ENCODE results near the gene CAPN2. TPM values are rescaled to one million over a fixed set of nuclear protein-coding genes. Genes with fewer than 3 reads are reported as not detected.
A peak's percentile ranks its signal among the peaks of the same experiment; 100 is the strongest.

The CAPN2 gene
- total RNA-seq, 1 experiment from 2014 or later, result 513 TPM

DNA sequence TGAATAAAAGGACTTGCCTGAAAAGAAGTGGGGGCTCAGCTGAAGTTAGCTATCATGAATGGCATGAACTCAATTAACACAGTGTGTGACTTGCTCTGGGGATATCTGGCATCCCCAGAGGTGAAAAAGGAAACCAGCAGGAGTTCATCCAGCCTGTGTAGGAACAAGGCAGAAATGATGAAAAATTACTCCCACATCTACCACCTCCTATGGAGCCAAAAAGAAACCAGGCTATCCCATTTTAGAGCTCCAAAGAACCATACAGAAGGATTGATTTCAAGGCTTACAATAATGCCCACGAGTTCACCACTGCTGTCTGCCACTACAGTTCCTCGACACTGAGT, 108.1 kb downstream of the CAPN2 start:
- POLR2A ChIA-PET, result interaction anchor here (0.6 to 14.0 kb wide), 4 partner anchors 10 to 23 kb away, joined by 3 to 176 read pairs (median 5); partner anchors contain the start of gene TP53BP2
- CTCF ChIA-PET, result interaction anchor here (0.5 to 2.8 kb wide), 9 partner anchors 8 to 771 kb away, joined by 3 to 10 read pairs (median 5); partner anchors contain the start of gene TP53BP2
- no peak overlapping the region for H3K4me3 Mint-ChIP-seq (ENCODE audit: unreplicated experiment)
- intact Hi-C loops (cut with micrococcal nuclease), result no loop called here
- H3K4me1 Mint-ChIP-seq (ENCODE audit: insufficient read depth, unreplicated experiment), result peaks cover 32% of the 10 kb centered on the region
- peaks cover 23% of the 10 kb centered on the region for H3K36me3 Mint-ChIP-seq (ENCODE audit: insufficient read depth, unreplicated experiment)
- no peak for DNase-seq (ENCODE audit: unreplicated experiment)
- no TSS peak for BruUV-seq (replicated peaks)
- no peaks in the 10 kb centered on the region for H3K9me3 Mint-ChIP-seq (ENCODE audit: unreplicated experiment)
- TF ChIP-seq, protein P1, sequence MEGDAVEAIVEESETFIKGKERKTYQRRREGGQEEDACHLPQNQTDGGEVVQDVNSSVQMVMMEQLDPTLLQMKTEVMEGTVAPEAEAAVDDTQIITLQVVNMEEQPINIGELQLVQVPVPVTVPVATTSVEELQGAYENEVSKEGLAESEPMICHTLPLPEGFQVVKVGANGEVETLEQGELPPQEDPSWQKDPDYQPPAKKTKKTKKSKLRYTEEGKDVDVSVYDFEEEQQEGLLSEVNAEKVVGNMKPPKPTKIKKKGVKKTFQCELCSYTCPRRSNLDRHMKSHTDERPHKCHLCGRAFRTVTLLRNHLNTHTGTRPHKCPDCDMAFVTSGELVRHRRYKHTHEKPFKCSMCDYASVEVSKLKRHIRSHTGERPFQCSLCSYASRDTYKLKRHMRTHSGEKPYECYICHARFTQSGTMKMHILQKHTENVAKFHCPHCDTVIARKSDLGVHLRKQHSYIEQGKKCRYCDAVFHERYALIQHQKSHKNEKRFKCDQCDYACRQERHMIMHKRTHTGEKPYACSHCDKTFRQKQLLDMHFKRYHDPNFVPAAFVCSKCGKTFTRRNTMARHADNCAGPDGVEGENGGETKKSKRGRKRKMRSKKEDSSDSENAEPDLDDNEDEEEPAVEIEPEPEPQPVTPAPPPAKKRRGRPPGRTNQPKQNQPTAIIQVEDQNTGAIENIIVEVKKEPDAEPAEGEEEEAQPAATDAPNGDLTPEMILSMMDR (IDR thresholded peaks at IDR 0.05; ENCODE audit: unreplicated experiment), result no peak
- peak overlapping the region; percentile 39 for H3K27ac Mint-ChIP-seq (ENCODE audit: low read depth, unreplicated experiment)
- H3K27me3 Mint-ChIP-seq (ENCODE audit: insufficient read depth, unreplicated experiment), result no peaks in the 10 kb centered on the region

DNA sequence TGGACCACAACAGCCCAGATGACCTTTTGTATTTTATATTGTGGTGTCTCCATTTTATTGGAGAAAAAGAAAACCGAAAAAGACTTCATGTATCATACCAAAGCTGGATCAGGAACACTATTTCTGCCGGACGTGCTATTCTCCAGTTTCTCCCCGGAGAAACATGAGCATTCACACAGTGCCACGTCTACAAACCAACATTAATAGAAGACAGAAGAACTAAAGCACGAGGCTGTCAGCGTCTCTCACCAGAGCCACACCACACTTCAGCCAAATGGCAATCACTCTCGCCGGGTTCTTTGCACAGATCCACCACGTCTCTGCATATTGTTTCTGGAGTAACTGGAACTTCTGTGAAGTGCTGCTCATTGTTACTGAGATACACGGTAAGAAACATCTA, 108.6 kb downstream of the CAPN2 start:
- peaks cover 32% of the 10 kb centered on the region for H3K4me1 Mint-ChIP-seq (ENCODE audit: insufficient read depth, unreplicated experiment)
- ChIA-PET CTCF (interaction anchor here (0.5 to 2.8 kb wide), 9 partner anchors 9 to 771 kb away, joined by 3 to 10 read pairs (median 5); partner anchors contain the start of gene TP53BP2), POLR2A (interaction anchor here (0.6 to 14.0 kb wide), 6 partner anchors 9 to 33 kb away, joined by 3 to 176 read pairs (median 4); partner anchors contain the start of gene TP53BP2)
- H3K27ac Mint-ChIP-seq (ENCODE audit: low read depth, unreplicated experiment), result peak overlapping the region; percentile 39
- no peak overlapping the region for H3K4me3 Mint-ChIP-seq (ENCODE audit: unreplicated experiment)
- H3K36me3 Mint-ChIP-seq (ENCODE audit: insufficient read depth, unreplicated experiment), result peaks cover 23% of the 10 kb centered on the region
- no peaks in the 10 kb centered on the region for H3K27me3 Mint-ChIP-seq (ENCODE audit: insufficient read depth, unreplicated experiment)
- H3K9me3 Mint-ChIP-seq (ENCODE audit: unreplicated experiment), result no peaks in the 10 kb centered on the region
- BruUV-seq (replicated peaks), result no TSS peak
- TF ChIP-seq, protein P1 (IDR thresholded peaks at IDR 0.05; ENCODE audit: unreplicated experiment), result no peak
- no peak for DNase-seq (ENCODE audit: unreplicated experiment)
- intact Hi-C loops (cut with micrococcal nuclease), result no loop called here

DNA sequence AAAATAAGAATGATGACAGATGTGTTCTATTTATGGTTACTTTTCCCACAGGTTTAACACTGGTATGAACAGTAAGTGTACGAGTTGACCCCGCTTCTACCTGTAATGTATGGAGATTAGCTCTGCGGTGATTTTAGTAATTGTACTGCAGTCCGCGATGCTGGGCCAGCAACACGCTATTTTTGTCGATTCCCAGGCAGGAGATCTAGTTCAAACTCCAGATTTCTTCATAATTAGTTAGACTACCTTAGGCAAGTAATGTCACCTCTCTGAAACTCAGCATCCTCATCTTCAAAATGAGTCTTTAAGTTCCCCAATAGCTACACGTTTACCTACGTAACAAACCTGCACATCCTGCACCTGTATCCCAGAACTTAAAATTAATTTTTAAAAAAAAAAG, 111.9 kb downstream of the CAPN2 start:
- ChIA-PET POLR2A (interaction anchor here (0.9 to 4.6 kb wide), 9 partner anchors 10 to 608 kb away, joined by 3 to 40 read pairs (median 3); partner anchors contain the start of gene TP53BP2), CTCF (interaction anchor here (1.0 to 4.4 kb wide), 4 partner anchors 9 to 49 kb away, joined by 3 to 28 read pairs (median 4); no protein-coding TSS in a partner anchor)
- Mint-ChIP-seq H3K27ac (ENCODE audit: low read depth, unreplicated experiment) (no peak overlapping the region), H3K9me3 (ENCODE audit: unreplicated experiment) (no peaks in the 10 kb centered on the region), H3K4me3 (ENCODE audit: unreplicated experiment) (no peak overlapping the region), H3K27me3 (ENCODE audit: insufficient read depth, unreplicated experiment) (no peaks in the 10 kb centered on the region), H3K36me3 (ENCODE audit: insufficient read depth, unreplicated experiment) (peaks cover 16% of the 10 kb centered on the region), H3K4me1 (ENCODE audit: insufficient read depth, unreplicated experiment) (peaks cover 39% of the 10 kb centered on the region)
- intact Hi-C loops (cut with micrococcal nuclease), result no loop called here
- no peak for DNase-seq (ENCODE audit: unreplicated experiment)
- no TSS peak for BruUV-seq (replicated peaks)
- TF ChIP-seq, protein P1 (IDR thresholded peaks at IDR 0.05; ENCODE audit: unreplicated experiment), result no peak

GRCh38 chr1:223824712-223825111, 112.4 kb downstream of the CAPN2 start:
- H3K27ac Mint-ChIP-seq (ENCODE audit: low read depth, unreplicated experiment), result no peak overlapping the region
- BruUV-seq (replicated peaks), result no TSS peak
- ChIA-PET CTCF (interaction anchor here (0.5 to 4.4 kb wide), 9 partner anchors 9 to 226 kb away, joined by 3 to 28 read pairs (median 4); partner anchors contain the start of gene TP53BP2), POLR2A (interaction anchor here (0.8 to 4.6 kb wide), 9 partner anchors 10 to 607 kb away, joined by 3 to 40 read pairs (median 4); partner anchors contain the start of gene TP53BP2)
- peaks cover 37% of the 10 kb centered on the region for H3K4me1 Mint-ChIP-seq (ENCODE audit: insufficient read depth, unreplicated experiment)
- H3K9me3 Mint-ChIP-seq (ENCODE audit: unreplicated experiment), result no peaks in the 10 kb centered on the region
- H3K27me3 Mint-ChIP-seq (ENCODE audit: insufficient read depth, unreplicated experiment), result no peaks in the 10 kb centered on the region
- DNase-seq (ENCODE audit: unreplicated experiment), result no peak
- intact Hi-C loops (cut with micrococcal nuclease), result no loop called here
- TF ChIP-seq, protein P1 (IDR thresholded peaks at IDR 0.05; ENCODE audit: unreplicated experiment), result no peak
- H3K36me3 Mint-ChIP-seq (ENCODE audit: insufficient read depth, unreplicated experiment), result peaks cover 13% of the 10 kb centered on the region
- no peak overlapping the region for H3K4me3 Mint-ChIP-seq (ENCODE audit: unreplicated experiment)

Other genes with a start within 250 kb of the CAPN2 start
- 1.0 and 5.7 TPM in 2 replicates for gene CAPN8, start 46.8 kb upstream of the CAPN2 start, total RNA-seq (2022)
- 62.4 and 64.0 TPM in 2 replicates for gene TP53BP2, start 133.4 kb downstream of the CAPN2 start, total RNA-seq (2022)